NCI-H187 treated with DMSO at 0.1 percent for 48 hours (cell line): ENCODE results near the gene CREB5.

ENCODE experiments used
- DNase-seq: peaks from one replicate; lab custom pipeline; 2025; lab: John Stamatoyannopoulos, UW

The CREB5 gene

GRCh38 chr7:28684650-28685241, 272.4 kb downstream of the CREB5 start:
- DNase-seq = no peak

- no peak for DNase-seq
These were observed 272.9 kb downstream of the CREB5 start for GRCh38 chr7:28685242-28685643.

- DNase-seq = no peak
These were observed 273.5 kb downstream of the CREB5 start for GRCh38 chr7:28685644-28686417.

GRCh38 chr7:28686418-28686800, 274.1 kb downstream of the CREB5 start:
- DNase-seq = no peak

DNA sequence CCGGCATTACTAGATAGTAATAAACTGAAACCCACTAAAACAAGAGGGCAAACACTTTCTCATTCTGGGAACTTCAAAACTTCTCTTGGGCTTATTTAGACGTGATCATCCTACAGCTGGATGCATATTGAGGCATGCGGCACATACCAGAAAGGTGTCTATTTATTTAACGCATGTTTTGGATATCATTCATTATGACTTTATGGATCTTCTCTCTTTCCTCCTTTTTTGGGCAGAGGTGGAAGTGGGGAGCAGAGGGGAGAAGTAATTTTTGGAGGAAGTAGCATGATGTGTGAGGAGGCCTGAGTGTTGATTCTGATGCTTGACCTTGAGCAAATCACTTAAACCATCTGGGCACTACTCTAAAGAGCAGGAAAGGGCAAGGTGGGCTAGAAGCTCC, 275.2 kb downstream of the CREB5 start:
- DNase-seq = no peak

- DNase-seq = no peak
These were observed 275.9 kb downstream of the CREB5 start for GRCh38 chr7:28688174-28688573.

GRCh38 chr7:28688651-28689050, 276.3 kb downstream of the CREB5 start:
- no peak for DNase-seq

- no peak for DNase-seq
These were observed 283.3 kb downstream of the CREB5 start for GRCh38 chr7:28695300-28696295.

- no peak for DNase-seq
These were observed 285.7 kb downstream of the CREB5 start for GRCh38 chr7:28697913-28698563.

DNA sequence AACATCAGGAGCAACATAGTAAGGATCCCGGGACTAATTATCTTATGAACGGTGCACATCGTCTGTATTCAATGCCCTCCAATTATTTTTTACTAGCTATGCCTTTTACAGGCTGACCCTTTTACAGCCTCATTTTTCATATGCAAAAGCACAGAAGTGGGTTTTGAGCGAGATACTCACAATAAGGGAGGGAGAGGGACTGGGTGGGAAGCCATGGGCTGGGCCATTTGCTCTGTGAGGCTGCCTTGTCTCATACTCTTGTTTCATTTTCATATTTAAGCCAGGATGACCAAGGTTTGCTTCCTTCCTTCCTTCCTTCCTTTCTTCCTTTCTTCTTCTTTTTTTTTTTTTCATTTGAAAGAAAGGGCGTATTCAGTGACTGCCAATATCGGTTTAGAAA, 286.5 kb downstream of the CREB5 start:
- DNase-seq = no peak

GRCh38 chr7:28700096-28700495, 287.8 kb downstream of the CREB5 start:
- DNase-seq = no peak

- no peak for DNase-seq
These were observed 288.5 kb downstream of the CREB5 start for GRCh38 chr7:28700790-28701203.

GRCh38 chr7:28701731-28702130, 289.4 kb downstream of the CREB5 start:
- no peak for DNase-seq

DNA sequence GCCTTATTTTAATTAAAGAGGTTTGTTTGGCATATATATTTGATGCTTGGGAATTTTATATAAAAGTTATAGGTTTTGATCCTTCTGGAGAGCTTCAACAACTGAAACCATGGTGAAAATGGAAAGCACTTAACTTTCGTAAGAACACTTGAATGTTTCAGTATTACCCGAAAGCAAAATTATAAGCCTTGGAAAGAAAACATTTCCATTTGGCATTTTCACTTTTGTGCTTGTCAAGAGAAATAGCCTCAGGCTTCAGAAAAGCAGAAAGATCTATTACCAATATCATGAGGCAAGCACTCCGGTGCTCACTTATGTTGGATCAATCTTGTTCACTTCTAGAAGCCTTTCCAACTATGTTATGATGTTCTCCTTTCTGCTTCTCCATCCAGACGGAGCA, 289.9 kb downstream of the CREB5 start:
- no peak for DNase-seq

GRCh38 chr7:28703037-28703765, 290.9 kb downstream of the CREB5 start:
- no peak for DNase-seq

DNA sequence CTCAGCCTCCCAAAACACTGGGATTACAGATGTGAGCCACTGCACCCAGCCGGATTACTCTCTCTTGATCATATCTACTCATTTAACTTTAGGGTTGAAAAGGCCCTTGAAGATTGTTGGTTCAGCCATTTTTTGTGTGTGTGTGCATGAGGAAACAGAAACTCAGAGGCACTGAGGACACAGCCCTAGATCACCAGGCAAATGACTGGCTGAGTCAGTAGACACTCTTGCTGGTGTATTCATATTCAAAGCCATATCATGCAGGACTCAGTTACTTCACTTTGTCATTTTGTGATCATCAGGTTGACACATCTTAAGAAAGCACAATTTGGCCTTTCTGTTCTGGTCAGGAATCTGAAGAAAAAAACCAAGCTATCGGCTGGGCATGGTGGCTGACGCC, 292.4 kb downstream of the CREB5 start:
- no peak for DNase-seq

- DNase-seq = no peak
These were observed 293.0 kb downstream of the CREB5 start for GRCh38 chr7:28705350-28705749.

- no peak for DNase-seq
These were observed 294.3 kb downstream of the CREB5 start for GRCh38 chr7:28706584-28706983.

- DNase-seq = no peak
These were observed 295.0 kb downstream of the CREB5 start for GRCh38 chr7:28707291-28707690.

DNA sequence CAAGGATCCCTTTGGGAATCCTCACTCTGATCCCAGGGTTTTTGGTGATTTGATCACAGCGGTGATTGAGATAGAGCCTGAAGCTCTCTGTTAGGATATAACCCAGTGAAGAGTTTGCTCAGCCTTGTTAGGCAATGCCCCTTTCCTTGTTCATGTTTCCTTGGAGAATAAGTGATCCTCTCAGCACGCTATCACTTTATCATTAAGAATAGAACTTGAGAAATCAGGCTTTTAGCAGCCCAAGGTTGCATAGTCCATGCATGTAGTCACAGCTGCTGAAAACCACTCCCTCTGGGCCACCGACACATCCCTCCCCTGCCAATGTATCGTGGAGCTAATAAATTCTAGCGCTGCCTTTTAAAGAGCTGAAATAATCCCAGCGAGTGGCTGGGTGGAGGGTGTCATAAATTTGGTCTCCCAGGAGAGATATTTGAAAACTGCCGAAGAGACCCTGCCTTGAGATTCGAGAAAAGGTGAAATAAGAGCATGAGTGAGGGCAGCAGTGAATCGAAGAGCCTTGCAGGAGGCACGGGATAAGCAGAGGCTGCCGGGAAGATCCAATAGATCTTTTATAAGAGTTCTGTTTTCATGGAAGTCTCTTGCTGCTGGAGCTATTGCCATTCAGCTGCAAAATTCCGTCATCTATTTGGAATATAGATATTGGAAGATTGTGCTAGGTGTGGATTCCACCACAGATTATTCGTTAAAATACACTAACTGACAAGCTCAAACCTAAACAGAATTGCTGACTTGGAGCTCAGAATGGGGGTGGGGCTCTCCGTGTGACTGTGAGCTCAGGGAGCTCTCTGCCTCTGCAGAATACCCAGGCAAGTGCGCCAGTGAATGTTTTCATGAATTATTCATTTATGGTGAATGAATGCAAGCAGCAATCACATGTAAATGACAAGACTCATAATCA, 296.0 kb downstream of the CREB5 start:
- DNase-seq = no peak
